Kidney epithelial cell (primary cell): ENCODE data around the gene CCDC88C. TPM values are rescaled to one million over a fixed set of nuclear protein-coding genes. Genes with fewer than 3 reads are reported as not detected.
"Not testable (repeated sequence)": the region's sequence is repeated elsewhere in the genome, so short reads cannot be mapped to it uniquely, and the experiment has no call there.

Experiments
- DNase-seq: peaks from one replicate; pipeline ENCODE4 v3.0.0-alpha.2; 2010; ENCODE audit warnings: low read depth
- H3K27me3 ChIP-seq: 2 replicates; pipeline ENCODE4 v1.6.0; 2011; ENCODE audit warnings: low read length; ENCODE audit not compliant: control insufficient read depth, insufficient read depth
- H3K36me3 ChIP-seq: 2 replicates; pipeline ENCODE4 v1.5.1; 2011; ENCODE audit warnings: low read length; ENCODE audit not compliant: control insufficient read depth, insufficient read depth
- H3K4me3 ChIP-seq: 2 replicates; pipeline ENCODE4 v1.5.1; 2011; ENCODE audit warnings: low read depth, mild to moderate bottlenecking, control low read depth, low read length
- total RNA-seq: library from RNA; depleted of rRNA; stranded (reverse); fragments of >200 nt; gene quantifications from 2 replicates; pipeline ENCODE4 v1.2.3, GENCODE V29; 2015
- TF ChIP-seq, protein P1 (sequence below): IDR thresholded peaks from 2 replicates; pipeline ENCODE4 v1.5.1; 2011; ENCODE audit warnings: mild to moderate bottlenecking, moderate library complexity, low read length, control low read depth, inconsistent platforms; ENCODE audit not compliant: insufficient read depth, poor library complexity, severe bottlenecking

The CCDC88C gene
- total RNA-seq, 1 donor from 2014 or later = 22.4 TPM

DNA sequence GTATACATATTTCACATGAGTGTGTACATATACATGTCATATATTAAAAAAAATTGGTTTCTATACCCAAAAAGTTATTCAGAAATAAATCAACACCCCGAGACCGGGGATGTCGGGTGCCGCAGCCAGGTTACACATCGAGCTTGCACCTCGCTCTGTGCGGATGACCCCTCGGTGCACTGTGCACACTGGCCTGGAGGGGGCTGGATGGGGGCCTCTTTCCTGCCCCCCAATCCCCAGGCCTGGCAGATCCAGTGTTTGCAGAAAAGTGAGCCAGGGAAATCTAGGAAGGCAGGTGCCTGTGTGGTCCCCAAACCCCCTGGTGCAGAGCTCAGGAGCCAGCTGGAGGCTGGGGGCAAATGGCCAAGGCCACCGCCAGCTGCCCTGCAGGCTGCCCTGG, 146.0 kb downstream of the CCDC88C start:
- DNase-seq = no peak
- H3K27me3 ChIP-seq = no peaks in the 10 kb centered on the region
- no peak overlapping the region for H3K4me3 ChIP-seq
- TF ChIP-seq, protein P1, sequence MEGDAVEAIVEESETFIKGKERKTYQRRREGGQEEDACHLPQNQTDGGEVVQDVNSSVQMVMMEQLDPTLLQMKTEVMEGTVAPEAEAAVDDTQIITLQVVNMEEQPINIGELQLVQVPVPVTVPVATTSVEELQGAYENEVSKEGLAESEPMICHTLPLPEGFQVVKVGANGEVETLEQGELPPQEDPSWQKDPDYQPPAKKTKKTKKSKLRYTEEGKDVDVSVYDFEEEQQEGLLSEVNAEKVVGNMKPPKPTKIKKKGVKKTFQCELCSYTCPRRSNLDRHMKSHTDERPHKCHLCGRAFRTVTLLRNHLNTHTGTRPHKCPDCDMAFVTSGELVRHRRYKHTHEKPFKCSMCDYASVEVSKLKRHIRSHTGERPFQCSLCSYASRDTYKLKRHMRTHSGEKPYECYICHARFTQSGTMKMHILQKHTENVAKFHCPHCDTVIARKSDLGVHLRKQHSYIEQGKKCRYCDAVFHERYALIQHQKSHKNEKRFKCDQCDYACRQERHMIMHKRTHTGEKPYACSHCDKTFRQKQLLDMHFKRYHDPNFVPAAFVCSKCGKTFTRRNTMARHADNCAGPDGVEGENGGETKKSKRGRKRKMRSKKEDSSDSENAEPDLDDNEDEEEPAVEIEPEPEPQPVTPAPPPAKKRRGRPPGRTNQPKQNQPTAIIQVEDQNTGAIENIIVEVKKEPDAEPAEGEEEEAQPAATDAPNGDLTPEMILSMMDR = no peak
- H3K36me3 ChIP-seq = no peaks in the 10 kb centered on the region

DNA sequence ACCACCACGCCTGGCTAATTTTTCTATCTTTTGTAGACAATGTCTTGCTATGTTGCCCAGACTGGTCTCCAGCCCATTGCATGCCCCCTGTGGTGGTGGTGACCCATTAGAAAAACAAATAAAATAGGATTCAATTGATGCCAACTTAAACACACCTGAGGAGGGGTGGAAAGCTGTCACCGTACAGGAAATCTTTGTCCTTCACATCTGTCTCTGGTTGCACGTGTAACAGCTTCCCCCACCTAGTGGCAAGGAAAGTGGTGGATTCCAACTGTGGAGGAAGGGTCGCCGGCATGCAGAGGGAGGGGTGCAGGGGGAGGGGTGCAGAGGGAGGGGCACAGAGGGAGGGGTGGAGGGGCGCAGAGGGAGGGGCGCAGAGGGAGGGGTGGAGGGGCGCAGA, 147.0 kb downstream of the CCDC88C start:
- TF ChIP-seq, protein P1 = no peak
- DNase-seq = no peak
- Histone ChIP-seq H3K4me3 (no peak overlapping the region), H3K27me3 (no peaks in the 10 kb centered on the region), H3K36me3 (no peaks in the 10 kb centered on the region)

DNA sequence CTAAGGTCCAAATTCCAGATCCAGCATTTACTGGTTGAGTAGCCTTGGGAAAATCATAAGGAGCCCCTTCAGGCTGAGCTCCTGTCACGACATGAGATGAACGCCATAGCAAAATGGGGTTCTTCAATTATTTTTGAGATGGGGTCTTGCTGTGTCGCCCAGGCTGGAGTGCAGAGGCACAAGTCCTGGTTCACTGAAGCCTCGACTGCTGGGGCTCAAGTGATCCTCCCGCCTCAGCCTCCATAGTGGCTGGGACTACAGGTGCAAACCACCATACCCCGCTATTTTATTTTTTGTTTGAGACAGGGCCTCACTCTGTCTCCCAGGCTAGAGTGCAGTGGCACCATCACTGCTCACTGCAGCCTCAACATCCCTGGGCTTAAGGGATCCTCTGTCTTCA, 147.4 kb downstream of the CCDC88C start:
- Histone ChIP-seq H3K4me3 (no peak overlapping the region), H3K27me3 (peaks cover 1% of the 10 kb centered on the region), H3K36me3 (no peaks in the 10 kb centered on the region)
- TF ChIP-seq, protein P1 = no peak
- no peak for DNase-seq

DNA sequence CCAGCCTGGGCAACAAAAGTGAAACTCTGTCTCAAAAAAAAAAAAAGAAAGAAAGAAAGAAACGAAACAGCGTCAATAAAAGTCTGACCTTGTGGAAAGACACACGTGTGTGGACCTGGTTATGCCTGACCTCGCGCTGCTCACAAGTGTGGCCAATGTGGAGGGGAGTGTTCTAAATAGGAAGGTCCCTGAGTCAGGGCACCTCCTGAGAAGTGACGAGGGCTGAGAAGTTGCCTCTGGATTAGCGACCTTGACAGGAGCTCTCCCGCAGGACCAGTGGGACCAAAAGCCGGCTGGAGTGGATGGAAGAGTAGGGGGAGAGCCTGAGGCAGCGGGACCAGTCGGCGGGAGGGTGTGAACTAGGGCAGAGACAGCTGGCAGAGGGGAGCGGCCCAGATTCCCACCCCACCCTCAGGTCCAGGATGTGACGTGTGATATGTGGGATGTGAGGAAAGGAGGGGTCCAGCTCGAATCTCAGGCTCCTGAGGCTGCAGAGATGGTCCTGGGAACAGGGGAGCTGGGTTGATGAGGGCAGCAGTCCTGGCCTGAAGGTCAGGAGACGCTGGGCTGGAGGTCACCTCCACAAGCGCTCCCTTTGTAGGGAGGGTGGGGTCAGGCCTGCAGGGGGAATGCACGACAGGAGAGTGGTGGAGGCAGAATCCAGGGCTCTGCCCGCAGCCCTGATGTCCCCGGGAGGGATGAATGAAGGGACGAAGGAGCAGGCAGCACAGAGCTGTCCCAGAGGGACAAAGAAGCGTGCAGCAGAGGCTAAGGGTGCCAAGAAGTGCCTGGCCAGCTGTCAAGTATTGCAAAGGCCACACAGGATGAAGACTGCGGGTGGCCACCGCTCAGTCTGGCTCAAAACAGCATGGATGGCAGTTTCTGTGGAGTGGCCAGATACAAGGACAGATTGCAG, 148.3 kb downstream of the CCDC88C start:
- DNase-seq = no peak
- H3K36me3 ChIP-seq = no peaks in the 10 kb centered on the region
- H3K27me3 ChIP-seq = peaks cover 9% of the 10 kb centered on the region
- H3K4me3 ChIP-seq = no peak overlapping the region
- TF ChIP-seq, protein P1 = no peak

DNA sequence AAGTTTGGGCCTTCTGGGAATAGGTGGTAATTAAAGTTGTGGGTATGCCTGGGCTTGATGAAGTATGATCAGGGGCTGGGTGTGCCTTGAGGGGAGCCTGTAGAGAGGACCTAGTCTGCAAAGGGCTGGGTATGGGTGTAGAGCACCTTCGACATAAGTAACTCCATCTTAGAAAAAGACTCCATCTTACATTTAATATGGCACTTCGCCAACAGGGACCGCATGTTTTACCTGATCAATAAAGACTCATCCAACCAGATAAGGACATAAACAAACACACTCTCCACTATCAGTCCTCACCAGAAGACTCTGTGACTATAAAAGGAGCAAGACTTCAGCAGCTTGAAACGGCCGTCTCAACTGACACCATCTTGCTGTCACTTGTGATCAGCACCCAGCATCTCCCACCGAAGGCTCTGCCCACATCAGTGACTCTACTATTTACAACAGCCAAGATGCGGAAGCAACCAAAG, 149.6 kb downstream of the CCDC88C start:
- H3K27me3 ChIP-seq = peaks cover 11% of the 10 kb centered on the region
- H3K36me3 ChIP-seq = no peaks in the 10 kb centered on the region
- DNase-seq = no peak
- TF ChIP-seq, protein P1 = no peak
- H3K4me3 ChIP-seq = no peak overlapping the region

DNA sequence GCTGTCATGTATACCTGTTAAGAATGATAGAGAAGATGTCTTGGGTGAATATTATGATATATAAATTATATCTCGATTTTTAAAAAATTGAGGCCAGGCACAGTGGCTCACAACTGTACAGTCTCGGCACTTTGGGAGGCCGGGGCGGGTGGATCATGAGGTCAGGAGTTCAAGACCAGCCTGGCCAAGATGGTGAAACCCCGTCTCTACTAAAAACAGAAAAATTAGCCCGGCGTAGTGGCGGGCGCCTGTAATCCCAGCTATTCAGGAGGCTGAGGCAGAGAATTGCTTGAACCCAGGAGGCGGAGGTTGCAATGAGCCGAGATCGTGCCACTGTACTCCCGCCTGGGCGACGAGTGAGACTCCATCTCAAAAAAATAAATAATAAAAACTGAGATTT, 151.3 kb downstream of the CCDC88C start:
- peaks cover 11% of the 10 kb centered on the region for H3K27me3 ChIP-seq
- not testable (repeated sequence) for DNase-seq

More for the DNA sequence above, 151.3 kb downstream of the CCDC88C start:
- H3K4me3 ChIP-seq, H3K36me3 ChIP-seq: not testable (repeated sequence)
